Activated CD4-positive, alpha-beta T cell treated with anti-CD3 and anti-CD28 coated beads, Interleukin-2, Interleukin-6, amounts not matched to agents 100 ng/mL and 50 ng/mL, durations not matched to agents 16 hours and 8 hours (primary cell): ENCODE data around the gene HINFP.
"Not testable (repeated sequence)": the region's sequence is repeated elsewhere in the genome, so short reads cannot be mapped to it uniquely, and the experiment has no call there.

ENCODE experiments used
- DNase-seq: peaks from one replicate; pipeline ENCODE4 v3.0.0-alpha.2; 2020

Gene HINFP

DNA sequence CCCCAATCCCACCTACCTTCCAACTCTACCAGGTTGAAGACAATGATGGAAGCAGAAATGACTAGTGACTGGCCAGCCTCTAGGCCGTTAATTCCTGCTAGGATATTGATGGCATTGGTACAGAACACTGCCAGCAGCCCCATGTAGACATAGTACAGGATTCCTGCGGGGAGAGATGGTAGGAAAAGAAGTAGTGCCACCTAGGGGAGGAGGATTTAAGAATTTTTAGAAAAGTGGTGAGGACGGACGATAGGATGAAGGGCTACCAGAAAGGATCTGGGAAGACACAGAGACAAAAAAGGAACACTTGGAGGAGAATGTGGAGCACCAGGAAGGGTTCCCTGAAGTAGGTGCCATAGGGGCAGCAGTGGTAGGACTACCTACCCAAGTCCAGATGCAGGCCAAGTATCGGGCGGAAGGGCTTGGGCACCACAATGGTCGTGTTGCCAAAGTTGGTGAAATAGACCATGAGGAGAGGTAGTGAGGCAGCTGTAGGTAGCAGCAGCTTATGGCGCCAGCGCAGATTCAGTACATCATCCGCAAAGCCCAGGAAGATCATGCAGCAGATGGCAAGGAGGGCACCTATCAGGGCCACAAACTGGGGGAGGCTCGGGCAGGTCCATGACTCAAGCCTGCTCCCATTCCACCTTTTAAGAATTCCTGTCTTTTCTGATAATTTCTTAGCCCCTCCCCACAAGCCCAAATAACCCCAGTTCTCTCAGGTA is 21.0 kb upstream of the HINFP start:
- no peak for DNase-seq

DNA sequence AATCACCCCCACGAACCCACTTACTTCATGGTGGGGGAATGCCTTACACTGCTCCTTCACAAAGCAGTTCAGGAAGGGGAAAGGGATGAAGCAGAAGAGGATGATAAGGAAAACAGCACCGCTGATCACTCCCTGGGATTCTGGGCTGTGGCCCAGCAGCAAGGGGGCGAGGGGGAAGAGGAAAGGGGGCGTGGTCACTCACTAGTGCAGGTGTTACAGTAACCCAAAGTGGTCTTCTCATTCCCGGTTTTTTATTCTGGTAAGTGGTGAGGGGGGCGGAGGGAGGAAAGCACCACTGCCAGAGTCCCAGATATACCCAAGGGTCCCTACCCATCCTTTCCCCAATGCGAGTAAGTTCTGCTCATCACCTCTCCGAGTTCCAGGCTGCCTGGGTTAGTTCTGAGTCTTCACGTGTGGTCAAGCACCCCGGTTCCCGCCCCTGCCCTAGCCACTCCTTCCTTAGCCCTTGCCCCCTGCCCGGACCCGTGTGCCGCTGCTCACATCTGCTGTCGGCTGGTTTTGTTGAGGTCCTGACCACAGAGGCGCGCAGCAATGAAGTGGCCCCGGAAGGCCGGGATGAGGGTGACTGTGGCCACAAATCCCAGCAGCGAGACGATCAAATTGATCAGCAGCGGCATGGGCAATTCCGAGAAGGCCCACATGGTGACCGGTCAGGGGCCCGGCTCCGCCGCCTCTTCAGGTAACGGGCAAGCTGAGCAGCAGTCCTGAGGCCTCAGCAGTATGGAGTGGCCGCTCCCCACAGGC is 20.2 kb upstream of the HINFP start:
- peak; percentile 67 for DNase-seq

DNA sequence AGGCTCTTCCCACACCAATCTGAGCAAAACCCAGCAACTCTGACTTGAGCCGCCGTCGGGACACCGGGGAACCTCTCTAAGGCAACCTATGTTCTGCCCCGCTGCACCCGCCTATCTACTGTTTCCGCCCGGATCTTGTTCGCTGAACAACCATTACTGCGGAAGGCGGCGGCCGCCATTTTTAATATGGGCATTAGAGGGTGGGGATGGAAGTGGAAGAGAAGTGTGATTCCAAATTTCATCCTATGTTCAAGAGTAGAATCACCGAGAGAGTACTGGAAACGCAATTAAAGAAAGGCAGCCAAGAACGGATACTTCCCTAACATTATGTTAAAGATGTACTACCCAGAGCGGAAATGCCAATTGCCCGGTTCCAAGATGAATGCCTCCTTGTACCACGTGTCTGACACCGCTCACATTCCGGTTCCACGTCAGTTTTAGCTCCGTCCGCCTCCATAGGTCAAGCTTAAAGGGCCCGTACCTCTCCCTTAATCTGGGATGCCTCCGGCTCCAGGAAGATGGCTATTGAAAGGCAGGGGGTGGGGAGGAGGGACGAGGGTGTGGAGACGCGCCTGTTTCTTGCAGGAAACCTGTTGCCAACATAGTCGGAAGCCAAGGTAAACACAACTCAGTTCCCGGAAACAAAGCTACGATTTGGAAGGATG is 19.5 kb upstream of the HINFP start, which contains the start of gene DPAGT1:
Gene DPAGT1, minus strand, starts transcription at position 95 of the 665 bp plus-strand sequence. CDS start 198 bp downstream, outside the sequence.
- DNase-seq, result peak; percentile 93

DNA sequence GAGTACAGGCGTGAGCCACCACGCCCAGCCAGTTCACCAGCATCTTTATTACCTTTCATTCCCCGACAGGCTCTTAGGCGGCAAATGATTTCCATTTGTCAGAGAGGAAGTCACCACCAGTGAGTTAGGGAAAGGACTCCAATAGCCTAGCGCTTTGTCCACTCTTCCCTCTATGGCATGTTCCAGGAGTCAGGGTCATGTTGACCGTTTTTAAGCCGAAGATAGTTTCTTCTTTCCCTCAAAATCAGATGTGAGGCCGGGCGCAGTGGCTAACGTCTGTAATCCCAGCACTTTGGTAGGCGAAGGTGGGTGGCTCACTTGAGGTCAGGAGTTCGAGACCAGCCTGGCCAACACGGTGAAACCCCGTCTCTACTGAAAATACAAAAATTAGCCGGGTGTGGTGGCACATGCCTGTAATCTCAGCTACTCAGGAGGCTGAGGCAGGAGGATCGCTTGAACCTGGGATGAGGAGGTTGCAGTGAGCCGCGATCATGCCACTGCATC is 18.2 kb upstream of the HINFP start:
- not testable (repeated sequence) for DNase-seq

DNA sequence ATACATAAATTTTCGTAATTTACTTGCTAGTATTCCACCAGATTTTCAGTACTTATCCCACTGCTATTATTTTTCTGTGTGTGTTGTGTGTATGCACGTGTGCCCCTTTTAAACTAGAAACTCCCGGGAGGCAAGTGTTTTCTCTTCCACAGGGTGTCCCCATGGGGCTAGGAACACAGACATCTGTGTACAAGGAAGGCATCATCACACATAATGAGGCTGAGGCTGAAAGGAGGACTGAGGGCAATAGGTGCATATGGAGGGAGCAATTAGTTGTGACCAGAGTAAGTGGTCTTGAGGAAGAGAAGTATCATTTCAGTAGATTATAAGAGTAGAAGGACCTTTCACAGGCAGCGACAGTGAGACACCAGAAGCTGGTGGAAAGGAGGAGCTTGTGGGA is 17.6 kb upstream of the HINFP start:
- no peak for DNase-seq

DNA sequence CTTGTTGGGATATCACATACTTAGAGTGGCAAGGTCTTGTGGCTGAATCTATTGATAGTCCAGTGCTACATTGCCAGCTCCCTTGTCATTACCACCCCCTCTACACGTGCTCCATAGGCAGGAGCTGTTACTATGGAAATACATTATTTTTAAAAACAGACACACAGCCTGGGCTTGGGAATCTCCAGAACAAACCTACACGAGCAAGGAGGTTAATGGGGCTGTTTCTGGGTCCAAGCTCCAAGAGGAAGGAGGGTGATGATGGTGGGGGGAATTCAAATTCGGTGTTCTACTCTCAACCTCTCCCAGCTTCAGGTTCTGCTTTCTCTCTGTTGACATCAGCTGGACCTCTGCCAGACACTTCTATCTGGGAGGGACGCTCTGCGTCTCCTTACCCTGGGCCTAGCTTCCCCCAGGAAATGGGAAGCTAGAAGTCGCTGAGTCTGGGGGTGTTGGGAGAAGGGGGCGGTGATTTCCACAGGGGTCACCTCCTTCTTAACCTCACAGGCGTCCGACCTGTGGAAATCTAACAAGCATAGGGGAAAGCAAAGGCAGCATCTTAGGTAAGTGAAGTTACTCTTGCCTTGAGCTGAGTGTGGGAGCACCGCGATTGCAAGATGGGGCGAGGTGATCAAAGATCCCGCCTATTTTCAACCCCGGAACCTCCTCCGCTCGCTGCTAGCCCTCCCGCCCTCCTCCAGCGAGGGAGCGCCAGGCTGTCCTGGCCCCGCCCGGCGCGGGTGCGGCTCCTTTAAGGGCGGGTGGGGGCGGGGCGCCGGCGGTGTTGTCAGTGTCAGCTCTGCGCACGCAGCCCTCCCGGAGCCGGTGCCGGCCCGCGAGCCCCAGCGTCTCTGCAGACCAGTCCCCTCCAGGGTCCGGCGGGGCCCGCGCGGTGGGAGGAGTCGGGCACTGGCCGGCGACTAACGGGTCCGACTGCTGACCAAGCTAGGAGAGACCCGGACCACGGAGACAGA is 14.5 kb upstream of the HINFP start, which contains the start of gene C2CD2L:
Gene C2CD2L, plus strand, starts transcription at position 781 of the 974 bp plus-strand sequence. CDS start 398 bp downstream, outside the sequence.
- DNase-seq, result peak; percentile 95

DNA sequence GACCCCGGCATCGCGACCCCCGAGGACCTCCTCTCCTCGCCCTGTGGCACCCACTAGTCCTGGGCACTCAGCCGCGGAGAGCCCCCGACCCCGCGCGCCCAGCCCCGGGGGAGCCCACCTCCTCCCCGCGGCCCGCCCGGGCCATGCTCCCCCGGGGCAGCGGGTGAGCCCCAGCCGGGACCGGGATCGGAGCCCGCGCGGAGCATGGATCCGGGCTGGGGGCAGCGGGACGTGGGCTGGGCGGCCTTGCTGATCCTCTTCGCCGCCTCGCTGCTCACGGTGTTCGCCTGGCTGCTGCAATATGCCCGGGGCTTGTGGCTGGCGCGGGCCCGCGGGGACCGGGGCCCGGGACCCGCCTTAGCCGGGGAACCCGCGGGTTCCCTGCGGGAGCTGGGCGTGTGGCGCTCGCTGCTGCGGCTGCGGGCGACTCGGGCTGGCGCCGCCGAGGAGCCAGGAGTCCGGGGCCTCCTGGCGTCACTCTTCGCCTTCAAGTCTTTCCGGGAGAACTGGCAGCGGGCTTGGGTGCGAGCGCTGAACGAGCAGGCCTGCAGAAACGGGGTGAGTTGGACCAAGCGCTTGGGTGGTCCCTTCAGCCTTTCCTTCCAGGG is 13.7 kb upstream of the HINFP start:
- no peak for DNase-seq

DNA sequence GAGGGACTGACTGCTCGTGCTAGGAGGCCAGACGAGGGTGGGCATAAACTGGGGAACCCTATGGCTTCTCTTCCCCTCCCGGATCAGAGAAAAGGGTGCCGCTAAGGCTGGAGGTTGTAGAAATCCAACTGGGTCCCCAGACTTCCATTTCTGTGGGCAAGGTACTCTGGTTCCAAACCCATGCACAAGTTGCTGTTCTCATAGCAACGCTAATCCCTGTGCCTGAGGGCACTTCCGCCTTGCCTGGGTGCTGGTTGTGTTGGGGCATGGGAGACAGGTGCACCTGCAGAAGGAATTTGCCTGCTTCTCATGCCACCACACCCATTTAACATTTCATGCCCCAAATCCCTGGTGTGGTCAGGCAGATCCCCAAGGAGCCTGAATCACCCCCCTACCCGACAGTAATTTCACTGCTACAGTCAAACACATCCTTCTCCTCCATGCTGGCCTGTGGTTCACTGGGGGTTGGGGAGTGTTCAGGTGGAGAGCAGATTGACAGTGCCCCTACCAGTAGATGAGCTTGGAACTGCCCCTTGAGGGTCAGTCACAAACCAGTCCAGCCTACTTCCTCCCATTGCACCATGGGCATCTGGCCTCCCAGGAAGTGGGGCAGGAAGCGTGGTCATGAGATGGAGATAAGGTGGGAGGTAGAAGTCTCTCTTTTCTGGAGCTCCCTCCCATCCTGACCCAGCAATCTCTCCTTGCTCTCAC is 13.1 kb upstream of the HINFP start:
- peak; percentile 63 for DNase-seq

DNA sequence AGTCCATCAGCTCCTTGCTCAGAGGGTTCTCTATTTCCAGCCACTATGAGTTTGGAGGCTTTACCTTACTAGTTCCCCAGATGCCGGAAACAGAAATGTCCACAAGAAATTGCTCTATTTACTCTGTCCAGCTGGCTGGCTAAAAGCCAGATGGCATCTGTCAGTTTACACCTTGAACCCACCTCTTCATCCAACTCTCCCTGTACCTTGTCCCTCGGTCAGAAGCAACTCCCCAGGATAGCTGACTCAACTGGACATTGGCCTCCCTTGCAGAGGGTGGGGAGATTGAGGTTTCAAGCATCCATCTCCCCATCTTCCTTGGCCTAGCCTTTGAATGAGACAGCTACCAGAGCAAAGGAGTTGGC is 12.5 kb upstream of the HINFP start:
- no peak for DNase-seq

DNA sequence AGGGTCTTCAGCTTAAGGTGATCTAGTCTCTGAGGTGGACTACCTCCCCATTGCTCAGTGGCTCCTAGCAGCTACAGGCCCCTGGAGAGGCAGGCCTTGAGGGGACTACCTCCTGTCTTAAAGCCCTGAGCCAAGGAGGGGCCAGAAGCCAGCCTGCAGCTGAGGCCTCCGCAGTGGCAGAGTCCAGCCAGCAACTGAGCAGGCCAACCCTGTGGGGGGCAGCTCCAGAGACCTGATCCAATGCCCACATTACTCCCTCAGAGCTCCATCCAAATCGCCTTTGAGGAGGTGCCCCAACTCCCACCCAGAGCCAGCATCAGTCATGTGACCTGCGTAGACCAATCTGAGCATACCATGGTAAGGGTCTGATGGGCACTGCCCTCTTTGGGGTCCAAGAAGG is 11.5 kb upstream of the HINFP start:
- no peak for DNase-seq

DNA sequence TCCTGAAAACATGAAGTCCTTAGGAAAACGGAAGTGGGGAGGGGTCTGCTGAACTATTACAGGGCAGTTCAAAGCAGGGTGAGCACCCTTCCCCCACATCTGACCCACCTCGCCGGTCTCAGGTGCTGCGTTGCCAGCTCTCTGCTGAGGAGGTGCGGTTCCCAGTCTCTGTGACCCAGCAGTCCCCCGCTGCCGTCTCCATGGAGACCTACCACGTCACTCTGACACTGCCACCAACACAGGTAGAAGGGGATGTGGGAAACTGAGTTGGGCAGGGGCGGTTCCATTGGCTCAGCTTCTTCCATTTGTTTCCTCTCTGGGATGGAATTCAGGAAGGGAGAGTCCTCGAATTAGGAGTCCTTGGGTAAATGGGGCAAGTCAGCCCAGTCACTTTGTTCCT is 10.9 kb upstream of the HINFP start:
- no peak for DNase-seq

DNA sequence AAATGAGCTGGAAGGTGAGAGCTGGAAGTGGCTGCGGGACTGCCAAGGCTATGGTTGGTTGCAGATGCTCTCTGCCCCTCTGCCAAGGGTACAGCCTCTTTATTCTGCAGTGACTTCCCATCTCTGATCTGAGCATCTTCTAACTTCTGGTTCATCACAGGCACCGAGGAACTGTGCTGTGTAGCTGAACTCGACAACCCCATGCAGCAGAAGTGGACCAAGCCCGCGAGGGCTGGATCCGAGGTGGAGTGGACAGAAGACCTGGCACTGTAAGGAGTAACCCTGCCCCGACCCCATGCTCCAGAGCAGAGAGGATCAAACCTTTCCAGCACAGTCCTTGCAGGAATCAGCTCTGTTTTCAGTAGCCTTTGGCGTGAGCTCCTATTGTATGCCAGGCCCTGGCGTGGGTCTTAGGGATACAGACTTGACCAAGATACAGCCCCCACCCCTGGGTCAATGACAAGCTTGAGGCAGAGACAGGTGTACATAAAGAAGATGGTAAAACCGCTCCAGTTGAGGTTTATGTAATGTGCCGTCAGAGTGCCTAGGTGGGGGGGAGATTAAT is 9.9 kb upstream of the HINFP start:
- no peak for DNase-seq

DNA sequence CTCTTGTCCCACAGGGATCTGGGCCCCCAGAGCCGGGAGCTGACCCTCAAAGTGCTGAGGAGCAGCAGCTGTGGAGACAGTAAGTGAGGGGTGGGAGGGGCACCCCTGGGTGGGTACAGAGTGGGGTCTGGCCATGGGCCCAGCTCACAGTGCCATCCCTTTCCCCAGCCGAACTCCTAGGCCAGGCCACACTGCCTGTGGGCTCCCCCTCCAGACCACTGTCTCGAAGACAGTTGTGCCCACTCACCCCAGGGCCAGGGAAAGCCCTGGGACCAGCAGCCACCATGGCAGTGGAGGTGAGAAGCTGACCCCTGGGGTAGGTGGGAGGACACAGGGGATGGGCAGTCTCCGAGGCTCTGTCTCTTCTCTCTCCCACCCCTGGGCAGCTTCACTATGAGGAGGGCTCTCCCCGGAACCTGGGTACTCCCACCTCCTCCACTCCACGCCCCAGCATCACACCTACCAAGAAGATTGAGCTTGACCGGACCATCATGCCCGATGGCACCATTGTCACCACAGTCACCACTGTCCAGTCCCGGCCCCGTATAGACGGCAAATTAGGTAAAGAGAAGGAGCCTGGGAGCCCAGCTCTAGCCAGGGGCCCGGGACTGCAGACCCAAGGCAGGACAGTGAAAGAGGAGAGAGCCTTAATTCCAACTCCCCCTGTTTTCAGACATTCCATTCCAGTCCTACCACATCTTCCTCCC is 8.9 kb upstream of the HINFP start:
- no peak for DNase-seq

DNA sequence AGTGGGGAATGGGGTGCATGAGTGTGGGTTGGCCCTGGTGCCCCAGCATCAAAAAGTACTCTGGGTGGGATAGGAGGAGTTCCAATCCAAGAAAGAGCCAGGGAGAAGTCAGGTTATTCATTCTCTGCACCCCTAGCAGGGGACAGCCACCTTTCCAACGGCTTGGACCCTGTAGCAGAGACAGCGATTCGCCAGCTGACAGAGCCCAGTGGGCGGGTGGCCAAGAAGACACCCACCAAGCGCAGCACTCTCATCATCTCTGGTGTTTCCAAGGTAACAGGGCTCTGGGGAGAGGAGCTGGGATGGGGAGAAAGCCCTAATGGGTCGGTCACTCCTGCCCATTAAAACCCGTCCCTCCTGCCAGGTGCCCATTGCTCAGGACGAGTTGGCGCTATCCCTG is 7.7 kb upstream of the HINFP start:
- DNase-seq, result no peak

DNA sequence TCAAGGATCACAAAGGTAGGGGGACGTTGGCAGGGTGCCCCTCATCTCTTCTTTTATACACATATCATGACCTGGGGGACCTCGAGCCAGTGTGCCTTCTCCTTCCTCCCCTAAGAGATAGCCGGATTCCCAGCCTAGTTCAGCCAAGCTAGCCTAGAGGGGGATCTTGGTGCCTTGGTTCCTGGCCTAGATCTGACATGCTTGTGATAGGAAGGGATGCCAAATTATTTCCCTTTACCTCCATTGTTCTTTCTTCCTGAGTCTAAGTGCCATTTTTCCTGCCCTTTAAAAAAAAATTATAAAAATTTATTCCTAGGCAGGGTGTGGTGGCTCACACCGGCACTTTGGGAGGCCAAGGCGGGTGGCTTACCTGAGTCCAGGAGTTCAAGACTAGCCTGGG is 7.0 kb upstream of the HINFP start:
- DNase-seq, result no peak

DNA sequence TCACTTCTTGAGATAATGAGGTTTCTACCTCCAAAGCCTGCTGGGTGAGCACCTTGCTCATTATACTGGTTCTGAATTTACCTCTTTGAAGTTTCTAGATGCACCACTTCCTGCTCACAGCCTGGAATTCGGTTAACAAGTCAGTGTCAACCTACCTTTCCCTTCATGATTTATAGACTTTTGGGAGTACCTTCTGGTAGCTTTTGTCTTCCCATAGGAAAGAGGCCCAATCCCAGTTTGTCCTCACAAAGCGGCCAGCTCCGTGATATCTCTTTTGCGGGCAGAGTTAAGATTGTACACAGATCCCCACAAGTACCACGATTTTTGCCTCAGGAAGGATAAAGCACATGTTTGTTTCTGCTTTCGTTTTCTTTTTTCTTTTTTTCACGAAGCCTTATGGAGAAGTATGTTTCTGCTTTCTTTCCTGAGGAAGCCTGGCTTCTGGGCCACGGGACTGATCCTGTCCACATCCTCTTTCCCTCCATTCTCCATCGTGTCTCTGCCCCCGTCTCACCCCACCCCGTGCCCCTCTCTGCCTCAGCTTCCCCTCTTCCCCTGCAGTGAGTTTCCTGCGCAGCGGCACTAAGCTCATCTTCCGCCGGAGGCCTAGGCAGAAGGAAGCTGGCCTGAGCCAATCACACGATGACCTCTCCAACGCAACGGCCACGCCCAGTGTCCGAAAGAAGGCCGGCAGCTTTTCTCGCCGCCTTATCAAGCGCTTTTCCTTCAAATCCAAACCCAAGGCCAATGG is 5.7 kb upstream of the HINFP start:
- peak; percentile 38 for DNase-seq

DNA sequence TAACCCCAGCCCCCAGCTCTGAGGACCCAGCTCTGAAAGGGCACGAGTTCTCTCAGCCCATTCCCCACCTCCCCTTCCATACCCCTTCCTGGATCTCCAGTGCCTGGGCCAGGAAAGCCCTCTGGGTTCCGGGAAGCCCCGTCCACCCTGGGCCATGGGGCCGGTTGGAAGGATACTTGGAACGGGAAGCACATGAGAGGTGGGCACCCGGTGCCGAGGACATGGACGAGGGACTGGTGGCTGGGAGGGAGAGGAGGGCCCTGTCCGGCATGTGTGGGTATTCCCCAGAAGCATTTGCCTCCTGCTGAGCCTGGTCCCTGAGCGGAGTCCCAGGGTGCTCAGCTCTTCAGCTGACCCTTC is 5.2 kb upstream of the HINFP start:
- DNase-seq, result no peak

DNA sequence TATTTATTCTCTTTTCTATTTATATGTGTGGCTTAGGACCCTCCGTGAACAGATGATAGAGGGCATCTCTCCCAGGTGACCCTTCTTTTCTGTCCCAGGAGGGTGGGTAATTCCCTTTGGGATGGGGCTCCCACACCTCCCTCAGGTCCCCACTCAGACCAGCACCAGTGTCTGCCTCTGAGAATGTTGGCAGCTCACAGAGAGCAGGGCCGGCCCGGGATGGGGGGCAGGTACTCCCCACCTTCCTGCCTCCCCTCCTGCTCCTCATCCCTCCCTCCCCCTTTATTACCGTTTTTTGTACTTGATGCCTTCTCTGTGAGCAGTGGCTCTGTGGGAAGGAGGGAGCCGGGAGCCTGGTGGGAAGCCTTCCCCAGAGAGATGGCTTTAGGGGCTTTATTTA is 4.8 kb upstream of the HINFP start:
- no peak for DNase-seq

DNA sequence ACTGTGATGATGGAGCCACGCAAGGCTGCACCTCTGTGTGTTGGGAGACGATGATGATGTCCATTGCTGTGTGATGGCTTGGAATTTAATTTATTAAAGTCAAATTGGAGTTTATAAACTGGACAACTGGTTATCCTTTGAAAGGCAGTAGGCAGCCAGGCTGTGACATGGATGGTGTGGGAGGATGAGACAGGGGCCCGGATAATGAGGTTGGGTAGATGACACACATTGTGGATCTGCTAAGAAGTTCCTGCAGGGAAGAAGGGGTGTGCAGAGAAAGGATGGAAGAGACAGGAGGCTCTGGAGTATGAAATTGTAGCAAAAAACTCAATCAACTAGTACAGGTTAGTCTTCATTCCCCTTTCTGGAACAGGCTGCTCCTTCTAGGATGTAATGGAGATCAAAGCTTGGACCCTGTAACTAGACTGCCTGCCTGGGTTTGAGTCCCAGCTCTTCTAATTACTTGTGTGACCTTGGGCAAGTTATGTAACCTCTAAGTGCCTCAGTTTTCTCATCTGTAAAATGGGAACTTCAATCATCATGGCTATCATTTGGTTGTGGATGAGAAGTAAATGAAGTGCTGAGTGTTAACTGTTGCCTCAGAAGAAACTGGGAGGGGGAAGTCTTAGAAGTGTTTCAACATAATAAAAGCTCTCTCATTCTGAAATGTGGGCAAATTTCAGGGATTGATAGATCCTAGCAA is 4.2 kb upstream of the HINFP start:
- DNase-seq, result no peak
